A673 (cell line): ENCODE results near the gene KIF22. TPM values are rescaled to one million over a fixed set of nuclear protein-coding genes. Genes with fewer than 3 reads are reported as not detected.

ENCODE experiments used
- BruUV-seq: library from RNA; stranded (reverse); fragments of 400-500 nt; replicated peaks from 2 replicates; lab custom pipeline; 2021; lab: Mats Ljungman, UMichigan
- CTCF ChIA-PET: fragments of 300-600 bp; sonication (Branson Sonifier 250); formaldehyde crosslinking; loops from one replicate; lab custom pipeline; 2022; ENCODE audit warnings: antibody characterized with exemption; lab: Charles Lee
- POLR2A ChIA-PET: fragments of 300-600 bp; sonication (Branson Sonifier 250); formaldehyde crosslinking; loops from one replicate; lab custom pipeline; 2022; ENCODE audit warnings: antibody characterized with exemption; ENCODE audit not compliant: low non-redundant PET; lab: Charles Lee
- DNase-seq: peaks from one replicate; pipeline ENCODE4 v3.0.0-alpha.2; 2015; ENCODE audit warnings: low spot score
- H3K27ac ChIP-seq: fragments of 200-600 bp; sonication (generic); 2 replicates; pipeline ENCODE4 v1.5.1; 2016; ENCODE audit warnings: mixed run types, low read depth, mild to moderate bottlenecking, mixed read lengths, antibody characterized with exemption, low read length; ENCODE audit not compliant: poor library complexity, severe bottlenecking
- H3K27me3 ChIP-seq: fragments of 200-600 bp; sonication (generic); replicated peaks from 2 replicates; pipeline ENCODE4 v1.6.1; 2017; ENCODE audit warnings: mixed run types, low read depth, mild to moderate bottlenecking, mixed read lengths, antibody characterized with exemption, low read length; ENCODE audit not compliant: insufficient read depth, poor library complexity
- H3K36me3 ChIP-seq: fragments of 200-600 bp; sonication (generic); 2 replicates; pipeline ENCODE4 v1.6.1; 2016; ENCODE audit warnings: mixed run types, mild to moderate bottlenecking, mixed read lengths, antibody characterized with exemption, low read length; ENCODE audit not compliant: insufficient read depth, poor library complexity, severe bottlenecking
- H3K4me1 ChIP-seq: fragments of 200-600 bp; sonication (generic); 2 replicates; pipeline ENCODE4 v1.6.1; 2017; ENCODE audit warnings: mixed run types, mild to moderate bottlenecking, mixed read lengths, antibody characterized with exemption, low read length; ENCODE audit not compliant: insufficient read depth, poor library complexity, severe bottlenecking
- H3K4me3 ChIP-seq: fragments of 200-600 bp; sonication (generic); 2 replicates; pipeline ENCODE4 v1.5.1; 2016; ENCODE audit warnings: low read depth, mixed run types, mild to moderate bottlenecking, mixed read lengths, low read length; ENCODE audit not compliant: poor library complexity, severe bottlenecking
- H3K9me3 ChIP-seq: fragments of 200-600 bp; sonication (generic); 2 replicates; pipeline ENCODE4 v1.6.1; 2016; ENCODE audit warnings: mixed run types, low read depth, mild to moderate bottlenecking, mixed read lengths, antibody characterized with exemption, low read length; ENCODE audit not compliant: poor library complexity, severe bottlenecking
- CTCF ChIP-seq: fragments of 300-800, 200-600 bp; sonication (generic); conservative IDR thresholded peaks from 2 replicates; pipeline ENCODE4 v1.5.1; 2017; ENCODE audit warnings: low read depth, mild to moderate bottlenecking, antibody characterized with exemption, low read length, moderate library complexity, mixed read lengths
- EZH2 ChIP-seq: fragments of 200-600 bp; sonication (generic); IDR thresholded peaks from 2 replicates; pipeline ENCODE4 v1.6.1; 2017; ENCODE audit warnings: borderline replicate concordance, low read depth, mild to moderate bottlenecking, mixed read lengths, antibody characterized with exemption, low read length; ENCODE audit not compliant: poor library complexity, severe bottlenecking
- intact Hi-C: fragments of 100-400 bp; cut with micrococcal nuclease; formaldehyde crosslinking; loops from one replicate; pipeline ENCODE4 v1.10.0; 2022; ENCODE audit not compliant: unreplicated experiment
- total RNA-seq: library from RNA; stranded (reverse); gene quantifications from 2 replicates; pipeline ENCODE4 v1.2.3, GENCODE V29; 2021

Gene KIF22
- total RNA-seq, 1 experiment from 2014 or later: 171 TPM

GRCh38 chr16:29743827-29744531 is 46.6 kb upstream of the KIF22 start:
- Histone ChIP-seq H3K4me3 (no peak overlapping the region), H3K27me3 (no peaks in the 10 kb centered on the region), H3K9me3 (no peaks in the 10 kb centered on the region), H3K27ac (no peak overlapping the region), H3K4me1 (no peaks in the 10 kb centered on the region), H3K36me3 (no peaks in the 10 kb centered on the region)
- no peak for DNase-seq
- intact Hi-C loops: no loop called here
- BruUV-seq: no TSS peak
- TF ChIP-seq CTCF: no peak
- no peak for TF ChIP-seq EZH2
- ChIA-PET CTCF (no interaction called here), POLR2A (no interaction called here)

- TF ChIP-seq CTCF (no peak), EZH2 (no peak)
- no peak for DNase-seq
- intact Hi-C loops: no loop called here
- H3K4me3 ChIP-seq: no peak overlapping the region
- no peak overlapping the region for H3K27ac ChIP-seq
- no peaks in the 10 kb centered on the region for H3K27me3 ChIP-seq
- no peaks in the 10 kb centered on the region for H3K9me3 ChIP-seq
- no peaks in the 10 kb centered on the region for H3K4me1 ChIP-seq
- ChIA-PET POLR2A (no interaction called here), CTCF (no interaction called here)
- no TSS peak for BruUV-seq
- H3K36me3 ChIP-seq: no peaks in the 10 kb centered on the region
Observed at GRCh38 chr16:29744541-29745101, 45.9 kb upstream of the KIF22 start.

GRCh38 chr16:29745121-29745852 is 45.3 kb upstream of the KIF22 start:
- Histone ChIP-seq H3K27me3 (no peaks in the 10 kb centered on the region), H3K4me1 (no peaks in the 10 kb centered on the region), H3K4me3 (no peak overlapping the region), H3K36me3 (no peaks in the 10 kb centered on the region), H3K9me3 (no peaks in the 10 kb centered on the region), H3K27ac (no peak overlapping the region)
- intact Hi-C loops: no loop called here
- ChIA-PET CTCF (no interaction called here), POLR2A (no interaction called here)
- DNase-seq: no peak
- TF ChIP-seq EZH2 (no peak), CTCF (no peak)
- BruUV-seq: no TSS peak
